IMR-90 (cell line): ENCODE results near the gene SPRR3. TPM values are rescaled to one million over a fixed set of nuclear protein-coding genes. Genes with fewer than 3 reads are reported as not detected.

ENCODE experiments used
- ATAC-seq: fragments of 200-7000 bp; cut with Tn5 transposase; 2 replicates; pipeline ENCODE4 v1.9.1; 2020; ENCODE audit warnings: low read depth, mild to moderate bottlenecking, moderate library complexity
- BruUV-seq: library from RNA; stranded (reverse); fragments of 400-500 nt; replicated peaks from 2 replicates; lab custom pipeline; 2021; lab: Mats Ljungman, UMichigan
- CTCF ChIA-PET: fragments of 300-600 bp; formaldehyde crosslinking; extraction: SDS; loops from one replicate; lab custom pipeline; 2021; ENCODE audit warnings: antibody characterized with exemption; lab: Yijun Ruan, JAX
- POLR2A ChIA-PET: fragments of 300-600 bp; sonication (Branson Sonifier 250); formaldehyde crosslinking; loops from one replicate; lab custom pipeline; 2022; ENCODE audit warnings: antibody characterized with exemption; ENCODE audit not compliant: unreplicated experiment; lab: Charles Lee
- DNase-seq: peaks from one replicate; pipeline ENCODE4 v3.0.0; 2013
- H2AFZ ChIP-seq: replicated peaks from 2 replicates; pipeline ENCODE3; 2013; ENCODE audit warnings: low read length, mild to moderate bottlenecking; ENCODE audit not compliant: poor library complexity
- H2AK5ac ChIP-seq: 2 replicates; pipeline ENCODE4 v1.6.1; 2013; ENCODE audit warnings: low read depth, low read length, inconsistent platforms
- H2AK9ac ChIP-seq: replicated peaks from 2 replicates; pipeline ENCODE3; 2013; ENCODE audit warnings: mild to moderate bottlenecking, low read depth, low read length, moderate library complexity; ENCODE audit not compliant: poor library complexity
- H2BK120ac ChIP-seq: 2 replicates; pipeline ENCODE4 v1.6.1; 2013; ENCODE audit warnings: low read depth, low read length, inconsistent platforms
- H2BK15ac ChIP-seq: 3 replicates; pipeline ENCODE4 v1.6.1; 2013; ENCODE audit warnings: low read depth, low read length, inconsistent platforms
- H2BK20ac ChIP-seq: 2 replicates; pipeline ENCODE4 v1.6.1; 2013; ENCODE audit warnings: low read depth, mild to moderate bottlenecking, inconsistent platforms, low read length, moderate library complexity
- H2BK5ac ChIP-seq: 2 replicates; pipeline ENCODE4 v1.6.1; 2013; ENCODE audit warnings: mild to moderate bottlenecking, low read depth, low read length, inconsistent platforms; ENCODE audit not compliant: poor library complexity, severe bottlenecking
- H3K14ac ChIP-seq: replicated peaks from 2 replicates; pipeline ENCODE4 v1.6.1; 2013; ENCODE audit warnings: low read depth, low read length, inconsistent platforms
- H3K18ac ChIP-seq: 2 replicates; pipeline ENCODE4 v1.6.1; 2013; ENCODE audit warnings: low read depth, low read length, control low read depth
- H3K23ac ChIP-seq: 2 replicates; pipeline ENCODE4 v1.6.1; 2013; ENCODE audit warnings: low read depth, low read length, inconsistent platforms
- H3K27ac ChIP-seq: 2 replicates; pipeline ENCODE4 v1.5.1; 2013; ENCODE audit warnings: mild to moderate bottlenecking, control low read depth, low read length; ENCODE audit not compliant: insufficient read depth
- H3K27me3 ChIP-seq: 2 replicates; pipeline ENCODE4 v1.6.1; 2013; ENCODE audit warnings: low read length; ENCODE audit not compliant: control insufficient read depth, insufficient read depth
- H3K36me3 ChIP-seq: 2 replicates; pipeline ENCODE4 v1.6.1; 2013; ENCODE audit warnings: low read length, mixed read lengths; ENCODE audit not compliant: control insufficient read depth, insufficient read depth
- H3K4ac ChIP-seq: 2 replicates; pipeline ENCODE4 v1.6.1; 2013; ENCODE audit warnings: low read depth, low read length, inconsistent platforms
- H3K4me1 ChIP-seq: 2 replicates; pipeline ENCODE4 v1.6.1; 2013; ENCODE audit warnings: low read length, mixed read lengths; ENCODE audit not compliant: control insufficient read depth, insufficient read depth
- H3K4me2 ChIP-seq: 2 replicates; pipeline ENCODE4 v1.6.1; 2013; ENCODE audit warnings: low read depth, mild to moderate bottlenecking, control low read depth, low read length, moderate library complexity
- H3K4me3 ChIP-seq: 2 replicates; pipeline ENCODE4 v1.5.1; 2013; ENCODE audit warnings: low read depth, mild to moderate bottlenecking, control low read depth, low read length, moderate library complexity; ENCODE audit not compliant: insufficient read depth
- H3K56ac ChIP-seq: 2 replicates; pipeline ENCODE4 v1.6.1; 2013; ENCODE audit warnings: low read length, inconsistent platforms; ENCODE audit not compliant: insufficient read depth; ENCODE audit errors: extremely low read depth
- H3K79me1 ChIP-seq, 2 experiments: 2 replicates each; pipeline ENCODE4 v1.6.1; 2013; ENCODE audit warnings: low read length in 2 of 2, inconsistent platforms in 1 of 2, low read depth in 1 of 2
- H3K9ac ChIP-seq: 2 replicates; pipeline ENCODE4 v1.6.1; 2013; ENCODE audit warnings: low read depth, low read length, control low read depth
- H3K9me1 ChIP-seq: 2 replicates; pipeline ENCODE4 v1.6.1; 2013; ENCODE audit warnings: low read length, inconsistent platforms; ENCODE audit not compliant: insufficient read depth
- H3K9me3 ChIP-seq: 2 replicates; pipeline ENCODE4 v1.6.1; 2013; ENCODE audit warnings: low read length; ENCODE audit not compliant: control insufficient read depth, insufficient read depth
- H4K20me1 ChIP-seq: 2 replicates; pipeline ENCODE4 v1.6.1; 2013; ENCODE audit warnings: low read length, inconsistent platforms; ENCODE audit not compliant: insufficient read depth
- H4K5ac ChIP-seq: 2 replicates; pipeline ENCODE4 v1.6.1; 2013; ENCODE audit warnings: mild to moderate bottlenecking, low read depth, low read length, control low read depth
- H4K8ac ChIP-seq, 2 experiments: 2 replicates each; pipeline ENCODE4 v1.6.1; 2013; ENCODE audit warnings: low read depth in 2 of 2, low read length in 2 of 2, control low read depth in 1 of 2, inconsistent platforms in 1 of 2
- H4K91ac ChIP-seq: 2 replicates; pipeline ENCODE4 v1.6.1; 2013; ENCODE audit warnings: low read depth, low read length, inconsistent platforms; ENCODE audit not compliant: insufficient read depth
- BHLHE40 ChIP-seq: fragments of 150-350 bp; IDR thresholded peaks from 2 replicates; pipeline ENCODE4 v1.6.1; 2016; ENCODE audit warnings: mild to moderate bottlenecking, low read depth, low read length
- CEBPB ChIP-seq: IDR thresholded peaks from 2 replicates; pipeline ENCODE4 v1.6.1; 2012; ENCODE audit warnings: low read depth, low read length, improper control_type of control experiment
- CHD1 ChIP-seq: IDR thresholded peaks from 2 replicates; pipeline ENCODE4 v1.6.1; 2012; ENCODE audit warnings: low read depth, low read length, improper control_type of control experiment
- ELK1 ChIP-seq: fragments of 150-350 bp; IDR thresholded peaks from 2 replicates; pipeline ENCODE4 v1.6.1; 2016; ENCODE audit warnings: low read depth, mild to moderate bottlenecking, low read length, moderate library complexity, borderline replicate concordance
- FOS ChIP-seq: fragments of 150-350 bp; IDR thresholded peaks from 2 replicates; pipeline ENCODE4 v1.6.1; 2016; ENCODE audit warnings: low read depth, low read length
- MAFK ChIP-seq: IDR thresholded peaks from 2 replicates; pipeline ENCODE4 v1.6.1; 2012; ENCODE audit warnings: low read depth, low read length, improper control_type of control experiment
- MAZ ChIP-seq: IDR thresholded peaks from 2 replicates; pipeline ENCODE4 v1.6.1; 2012; ENCODE audit warnings: low read depth, mild to moderate bottlenecking, low read length, improper control_type of control experiment, moderate library complexity, borderline replicate concordance
- MXI1 ChIP-seq: IDR thresholded peaks from 2 replicates; pipeline ENCODE4 v1.6.1; 2012; ENCODE audit warnings: low read depth, mild to moderate bottlenecking, low read length, moderate library complexity, borderline replicate concordance
- NFE2L2 ChIP-seq: fragments of 150-350 bp; IDR thresholded peaks from 2 replicates; pipeline ENCODE4 v1.6.1; 2016; ENCODE audit warnings: low read depth, mild to moderate bottlenecking, low read length
- POLR2A ChIP-seq: IDR thresholded peaks from 2 replicates; pipeline ENCODE4 v1.6.1; 2012; ENCODE audit warnings: mild to moderate bottlenecking, low read depth, low read length
- RAD21 ChIP-seq: IDR thresholded peaks from 2 replicates; pipeline ENCODE4 v1.6.1; 2012; ENCODE audit warnings: low read length, improper control_type of control experiment
- RCOR1 ChIP-seq: IDR thresholded peaks from 2 replicates; pipeline ENCODE4 v1.6.1; 2012; ENCODE audit warnings: mild to moderate bottlenecking, low read length, improper control_type of control experiment; ENCODE audit not compliant: insufficient replicate concordance
- RFX5 ChIP-seq: IDR thresholded peaks from 2 replicates; pipeline ENCODE4 v1.8.0; 2012; ENCODE audit warnings: low read depth, mild to moderate bottlenecking, low read length, moderate library complexity
- SMC3 ChIP-seq: fragments of 150-350 bp; IDR thresholded peaks from 2 replicates; pipeline ENCODE4 v1.6.1; 2016; ENCODE audit warnings: low read depth, mild to moderate bottlenecking, antibody characterized with exemption, low read length, moderate library complexity
- WGBS, 2 experiments: methylation state at CpG; one replicate each; pipeline versions ENCODE4 v1.1.5 to v1.1.7; 2013; ENCODE audit warnings: missing lambda C conversion rate in 2 of 2; ENCODE audit not compliant: insufficient read length in 1 of 2; ENCODE audit errors: extremely low coverage in 2 of 2; 5-methylcytosine and 5-hydroxymethylcytosine counted together
- dilution Hi-C: fragments of 300-500 bp; cut with HindIII; formaldehyde crosslinking; loops from one replicate; pipeline ENCODE4 v1.14.3; 2018; ENCODE audit warnings: low sequenced_read_pairs; ENCODE audit not compliant: unreplicated experiment
- in situ Hi-C: fragments of 300-500 bp; cut with MboI; formaldehyde crosslinking; loops from 3 replicates; pipeline ENCODE4 v1.14.3; 2019; ENCODE audit warnings: low sequenced_read_pairs, inconsistent platforms, mixed read lengths
- intact Hi-C: fragments of 100-400 bp; cut with micrococcal nuclease; formaldehyde crosslinking; loops from 2 replicates; pipeline ENCODE4 v1.10.0; 2022
- polyA plus RNA-seq, 3 experiments: library from polyadenylated mRNA; depleted of rRNA; stranded (reverse); fragments of >200 nt; gene quantifications; 2 replicates each; pipeline ENCODE4 v1.2.3, GENCODE V29; 2012; ENCODE audit warnings: low replicate concordance in 1 of 3
- total RNA-seq: library from RNA; depleted of rRNA; stranded (reverse); fragments of >200 nt; gene quantifications from 2 replicates; pipeline ENCODE4 v1.2.3, GENCODE V29; 2012
- TF ChIP-seq, protein P1 (sequence below): conservative IDR thresholded peaks from 2 replicates; pipeline ENCODE4 v1.5.1; 2012; ENCODE audit warnings: mild to moderate bottlenecking, low read depth, low read length, improper control_type of control experiment
- TF ChIP-seq, protein P2 (sequence below): fragments of 150-350 bp; IDR thresholded peaks from 2 replicates; pipeline ENCODE4 v1.6.1; 2017; ENCODE audit warnings: mild to moderate bottlenecking, antibody characterized with exemption, low read length, low read depth

SPRR3 gene
- total and polyA plus RNA-seq, 2 of the 4 experiments (the other 2 are of a cell fraction): not detected

DNA sequence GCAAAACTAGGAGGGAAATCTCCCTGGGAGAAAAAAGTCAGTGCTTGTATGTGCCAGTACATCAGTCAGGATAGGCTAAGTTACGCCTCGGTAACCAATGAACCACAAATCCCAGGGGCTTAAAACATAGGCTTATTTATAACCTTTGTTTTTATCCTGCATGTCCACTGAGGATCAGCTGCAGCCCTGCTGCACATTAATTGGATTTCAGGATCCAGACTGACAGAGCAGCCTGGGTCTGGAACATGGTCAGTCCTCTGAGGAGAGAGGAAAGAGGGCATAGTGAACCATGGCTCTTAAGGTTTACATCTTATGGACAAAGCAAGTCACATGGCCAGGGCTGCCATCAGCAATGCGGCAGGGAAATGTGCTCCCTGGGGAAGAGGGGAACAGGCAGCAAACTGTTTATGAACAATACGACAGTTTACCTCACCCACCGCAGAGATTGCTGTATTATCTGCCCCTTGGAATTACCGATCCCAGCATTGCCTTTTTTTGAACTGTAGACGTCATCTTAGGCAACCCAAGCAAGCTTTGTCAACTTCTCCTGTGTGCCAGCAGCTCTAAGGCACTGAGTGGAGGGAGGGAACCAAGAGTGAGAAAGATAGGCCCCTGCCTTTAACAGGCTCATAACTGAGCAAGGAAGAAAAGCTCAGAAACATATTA is 40.2 kb upstream of the SPRR3 start:
- H3K14ac ChIP-seq: no peak overlapping the region
- no peak overlapping the region for H3K4me2 ChIP-seq
- H3K27ac ChIP-seq: no peak overlapping the region
- ATAC-seq: no peak
- H3K9ac ChIP-seq: no peak overlapping the region
- in situ Hi-C loops: no loop called here
- no peak overlapping the region for H2BK5ac ChIP-seq
- H3K4me3 ChIP-seq: no peak overlapping the region
- H2BK15ac ChIP-seq: no peak overlapping the region
- H2AK5ac ChIP-seq: no peak overlapping the region
- H3K79me1 ChIP-seq: no peaks in the 10 kb centered on the region
- no peak overlapping the region for H2AK9ac ChIP-seq
- H4K20me1 ChIP-seq: no peaks in the 10 kb centered on the region
- no peak overlapping the region for H4K5ac ChIP-seq
- dilution Hi-C loops: no loop called here
- TF ChIP-seq RAD21 (no peak), ELK1 (no peak), CEBPB (no peak), FOS (no peak), POLR2A (no peak), MXI1 (no peak), MAZ (no peak), BHLHE40 (no peak), RFX5 (no peak), CHD1 (no peak), NFE2L2 (no peak), SMC3 (no peak), RCOR1 (no peak), MAFK (no peak)
- TF ChIP-seq, protein P1, sequence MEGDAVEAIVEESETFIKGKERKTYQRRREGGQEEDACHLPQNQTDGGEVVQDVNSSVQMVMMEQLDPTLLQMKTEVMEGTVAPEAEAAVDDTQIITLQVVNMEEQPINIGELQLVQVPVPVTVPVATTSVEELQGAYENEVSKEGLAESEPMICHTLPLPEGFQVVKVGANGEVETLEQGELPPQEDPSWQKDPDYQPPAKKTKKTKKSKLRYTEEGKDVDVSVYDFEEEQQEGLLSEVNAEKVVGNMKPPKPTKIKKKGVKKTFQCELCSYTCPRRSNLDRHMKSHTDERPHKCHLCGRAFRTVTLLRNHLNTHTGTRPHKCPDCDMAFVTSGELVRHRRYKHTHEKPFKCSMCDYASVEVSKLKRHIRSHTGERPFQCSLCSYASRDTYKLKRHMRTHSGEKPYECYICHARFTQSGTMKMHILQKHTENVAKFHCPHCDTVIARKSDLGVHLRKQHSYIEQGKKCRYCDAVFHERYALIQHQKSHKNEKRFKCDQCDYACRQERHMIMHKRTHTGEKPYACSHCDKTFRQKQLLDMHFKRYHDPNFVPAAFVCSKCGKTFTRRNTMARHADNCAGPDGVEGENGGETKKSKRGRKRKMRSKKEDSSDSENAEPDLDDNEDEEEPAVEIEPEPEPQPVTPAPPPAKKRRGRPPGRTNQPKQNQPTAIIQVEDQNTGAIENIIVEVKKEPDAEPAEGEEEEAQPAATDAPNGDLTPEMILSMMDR: no peak
- TF ChIP-seq, protein P2, sequence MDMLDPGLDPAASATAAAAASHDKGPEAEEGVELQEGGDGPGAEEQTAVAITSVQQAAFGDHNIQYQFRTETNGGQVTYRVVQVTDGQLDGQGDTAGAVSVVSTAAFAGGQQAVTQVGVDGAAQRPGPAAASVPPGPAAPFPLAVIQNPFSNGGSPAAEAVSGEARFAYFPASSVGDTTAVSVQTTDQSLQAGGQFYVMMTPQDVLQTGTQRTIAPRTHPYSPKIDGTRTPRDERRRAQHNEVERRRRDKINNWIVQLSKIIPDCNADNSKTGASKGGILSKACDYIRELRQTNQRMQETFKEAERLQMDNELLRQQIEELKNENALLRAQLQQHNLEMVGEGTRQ: no peak
- no peak overlapping the region for H3K18ac ChIP-seq
- H3K4me1 ChIP-seq: no peaks in the 10 kb centered on the region
- H3K9me3 ChIP-seq: no peaks in the 10 kb centered on the region; the same call in 1 of the 2 replicates
- intact Hi-C loops: no loop called here
- no peak overlapping the region for H4K91ac ChIP-seq
- no peak overlapping the region for H3K4ac ChIP-seq
- no CpG with 5 or more reads among the region's 7 CpGs for WGBS, 2 experiments
- H2BK120ac ChIP-seq: no peak overlapping the region
- POLR2A ChIA-PET: no interaction called here
- no peak overlapping the region for H2AFZ ChIP-seq
- H3K27me3 ChIP-seq: no peaks in the 10 kb centered on the region
- no peak for DNase-seq
- no peak overlapping the region for H3K56ac ChIP-seq
- H3K9me1 ChIP-seq: no peaks in the 10 kb centered on the region
- no peak overlapping the region for H3K23ac ChIP-seq
- no TSS peak for BruUV-seq
- H3K36me3 ChIP-seq: no peaks in the 10 kb centered on the region
- CTCF ChIA-PET: no interaction called here
- no peak overlapping the region for H2BK20ac ChIP-seq
- no peak overlapping the region for H4K8ac ChIP-seq
